HepG2 (cell line): ENCODE measurements around the gene ARHGEF3. TPM values are rescaled to one million over a fixed set of nuclear protein-coding genes. Genes with fewer than 3 reads are reported as not detected.
A peak's percentile ranks its signal among the peaks of the same experiment; 100 is the strongest.

Source experiments
- HES4 ChIP-seq: sonication (generic); formaldehyde crosslinking; IDR thresholded peaks from 2 replicates; pipeline ENCODE4 v1.9.0; 2021; ENCODE audit warnings: mild to moderate bottlenecking, missing genetic modification reagents, borderline replicate concordance
- SP2 ChIP-seq: sonication (generic); formaldehyde crosslinking; IDR thresholded peaks from 2 replicates; pipeline ENCODE4 v1.5.1; 2020; ENCODE audit warnings: mild to moderate bottlenecking, missing genetic modification reagents
- TARDBP ChIP-seq: sonication (generic); formaldehyde crosslinking; IDR thresholded peaks from 2 replicates; pipeline ENCODE4 v1.8.0; 2022; ENCODE audit warnings: mild to moderate bottlenecking, missing genetic modification reagents
- ZFP36 ChIP-seq: fragments of 150-350 bp; IDR thresholded peaks from 2 replicates; pipeline ENCODE4 v1.6.1; 2018; ENCODE audit warnings: borderline replicate concordance, low read length, low read depth; ENCODE audit not compliant: partially characterized antibody
- ZNF205 ChIP-seq: IDR thresholded peaks from 2 replicates; pipeline ENCODE4 v1.6.1; 2018; ENCODE audit warnings: missing biosample characterization, missing genetic modification reagents
- ZNF263 ChIP-seq: sonication (generic); formaldehyde crosslinking; IDR thresholded peaks from 2 replicates; pipeline ENCODE4 v1.4.0; 2020; ENCODE audit warnings: missing genetic modification reagents
- ZNF510 ChIP-seq: sonication (generic); formaldehyde crosslinking; IDR thresholded peaks from 2 replicates; pipeline ENCODE4 v1.4.0; 2020; ENCODE audit warnings: low read depth, mild to moderate bottlenecking, missing genetic modification reagents
- ZNF558 ChIP-seq: sonication (generic); formaldehyde crosslinking; IDR thresholded peaks from 2 replicates; pipeline ENCODE4 v1.9.0; 2022; ENCODE audit warnings: mild to moderate bottlenecking, missing genetic modification reagents, borderline replicate concordance
- ZNF574 ChIP-seq: sonication (generic); formaldehyde crosslinking; IDR thresholded peaks from 2 replicates; pipeline ENCODE4 v1.4.0; 2020; ENCODE audit warnings: missing genetic modification reagents
- ZNF644 ChIP-seq: IDR thresholded peaks from 2 replicates; pipeline ENCODE4 v1.6.1; 2016; ENCODE audit warnings: low read depth
- polyA plus RNA-seq, 8 experiments: library from polyadenylated mRNA; depleted of rRNA in 3 of 8; stranded (reverse) in 7 of 8; unstranded in 1 of 8; fragments of >200 nt; fragmentation: Illumina TruSeq in 4 of 8; extraction: Trizol in 4 of 8; gene quantifications; 2 replicates each; pipeline versions ENCODE4 v1.2.1 to v1.2.3, GENCODE V29; 2011 to 2016; ENCODE audit warnings: low read depth in 4 of 8, missing spikeins in 1 of 8, mixed read lengths in 1 of 8; ENCODE audit not compliant: insufficient read depth in 1 of 8
- total RNA-seq, 5 experiments: library from RNA; depleted of rRNA; stranded (reverse); fragments of >200 nt; fragmentation: Illumina TruSeq; extraction: Trizol; gene quantifications; 2 replicates each; pipeline ENCODE4 v1.2.3, GENCODE V29; 2016; ENCODE audit warnings: low read depth in 1 of 5
- TF ChIP-seq, protein P1 (sequence below): IDR thresholded peaks from 2 replicates; pipeline ENCODE4 v1.6.1; 2016; ENCODE audit warnings: low read depth, missing genetic modification reagents, missing compliant biosample characterization
- TF ChIP-seq, protein P2 (sequence below): sonication (generic); formaldehyde crosslinking; IDR thresholded peaks from 2 replicates; pipeline ENCODE4 v1.8.0; 2022; ENCODE audit warnings: mild to moderate bottlenecking, missing genetic modification reagents, moderate library complexity
- TF ChIP-seq, protein P3 (sequence below): sonication (generic); formaldehyde crosslinking; IDR thresholded peaks from 2 replicates; pipeline ENCODE4 v1.5.1; 2020; ENCODE audit warnings: mild to moderate bottlenecking, missing genetic modification reagents

The ARHGEF3 gene
- total and polyA plus RNA-seq, 2 of the 13 experiments (the other 11 are each of a cell fraction or from before 2014, with no cell fraction given), result 14.8 to 23.1 TPM

DNA sequence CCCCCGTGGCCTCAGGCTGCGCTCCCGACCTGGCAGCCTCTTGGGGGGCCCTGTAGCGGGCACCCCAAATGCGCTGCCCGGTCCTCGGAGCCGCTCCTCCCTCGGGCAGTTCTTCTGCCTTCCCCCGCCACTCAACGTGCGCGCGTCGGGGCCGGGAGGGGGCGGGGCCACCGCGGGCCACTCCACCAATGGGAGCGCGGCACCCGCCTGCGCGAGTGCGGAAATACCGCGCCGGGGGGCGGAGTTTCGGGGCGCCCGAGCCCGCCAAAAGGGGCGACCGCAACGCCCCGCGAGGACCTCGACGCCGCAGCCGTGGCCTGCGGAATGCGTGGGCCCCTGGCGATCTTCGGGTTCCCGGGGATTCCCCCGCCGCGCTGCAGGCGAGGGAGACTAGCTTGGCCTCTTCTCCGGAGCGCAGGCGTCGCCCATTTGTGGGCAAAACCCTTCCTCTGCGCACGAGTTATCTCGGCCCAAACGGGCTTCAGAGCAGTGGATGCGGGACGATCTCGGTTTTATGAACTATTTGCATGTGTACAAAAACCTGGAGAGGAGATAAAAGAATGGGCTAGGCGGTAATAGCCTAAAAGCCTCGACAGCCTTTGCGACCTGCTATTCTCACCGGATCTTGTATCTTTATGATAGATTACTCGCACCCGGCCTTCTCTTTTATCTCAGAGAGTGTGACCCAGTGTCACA is 118.5 kb downstream of the ARHGEF3 start, which contains the start of gene TASOR (continued):
- TF ChIP-seq, protein P1, sequence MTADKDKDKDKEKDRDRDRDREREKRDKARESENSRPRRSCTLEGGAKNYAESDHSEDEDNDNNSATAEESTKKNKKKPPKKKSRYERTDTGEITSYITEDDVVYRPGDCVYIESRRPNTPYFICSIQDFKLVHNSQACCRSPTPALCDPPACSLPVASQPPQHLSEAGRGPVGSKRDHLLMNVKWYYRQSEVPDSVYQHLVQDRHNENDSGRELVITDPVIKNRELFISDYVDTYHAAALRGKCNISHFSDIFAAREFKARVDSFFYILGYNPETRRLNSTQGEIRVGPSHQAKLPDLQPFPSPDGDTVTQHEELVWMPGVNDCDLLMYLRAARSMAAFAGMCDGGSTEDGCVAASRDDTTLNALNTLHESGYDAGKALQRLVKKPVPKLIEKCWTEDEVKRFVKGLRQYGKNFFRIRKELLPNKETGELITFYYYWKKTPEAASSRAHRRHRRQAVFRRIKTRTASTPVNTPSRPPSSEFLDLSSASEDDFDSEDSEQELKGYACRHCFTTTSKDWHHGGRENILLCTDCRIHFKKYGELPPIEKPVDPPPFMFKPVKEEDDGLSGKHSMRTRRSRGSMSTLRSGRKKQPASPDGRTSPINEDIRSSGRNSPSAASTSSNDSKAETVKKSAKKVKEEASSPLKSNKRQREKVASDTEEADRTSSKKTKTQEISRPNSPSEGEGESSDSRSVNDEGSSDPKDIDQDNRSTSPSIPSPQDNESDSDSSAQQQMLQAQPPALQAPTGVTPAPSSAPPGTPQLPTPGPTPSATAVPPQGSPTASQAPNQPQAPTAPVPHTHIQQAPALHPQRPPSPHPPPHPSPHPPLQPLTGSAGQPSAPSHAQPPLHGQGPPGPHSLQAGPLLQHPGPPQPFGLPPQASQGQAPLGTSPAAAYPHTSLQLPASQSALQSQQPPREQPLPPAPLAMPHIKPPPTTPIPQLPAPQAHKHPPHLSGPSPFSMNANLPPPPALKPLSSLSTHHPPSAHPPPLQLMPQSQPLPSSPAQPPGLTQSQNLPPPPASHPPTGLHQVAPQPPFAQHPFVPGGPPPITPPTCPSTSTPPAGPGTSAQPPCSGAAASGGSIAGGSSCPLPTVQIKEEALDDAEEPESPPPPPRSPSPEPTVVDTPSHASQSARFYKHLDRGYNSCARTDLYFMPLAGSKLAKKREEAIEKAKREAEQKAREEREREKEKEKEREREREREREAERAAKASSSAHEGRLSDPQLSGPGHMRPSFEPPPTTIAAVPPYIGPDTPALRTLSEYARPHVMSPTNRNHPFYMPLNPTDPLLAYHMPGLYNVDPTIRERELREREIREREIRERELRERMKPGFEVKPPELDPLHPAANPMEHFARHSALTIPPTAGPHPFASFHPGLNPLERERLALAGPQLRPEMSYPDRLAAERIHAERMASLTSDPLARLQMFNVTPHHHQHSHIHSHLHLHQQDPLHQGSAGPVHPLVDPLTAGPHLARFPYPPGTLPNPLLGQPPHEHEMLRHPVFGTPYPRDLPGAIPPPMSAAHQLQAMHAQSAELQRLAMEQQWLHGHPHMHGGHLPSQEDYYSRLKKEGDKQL (CRISPR knock-in tag), result no peak
- peak; percentile 93; the same call in 1 of the 2 replicates for TF ChIP-seq ZNF558 (CRISPR knock-in tag)
- peak; percentile 72; the same call in 1 of the 2 replicates for TF ChIP-seq ZNF205 (CRISPR knock-in tag)
- TF ChIP-seq ZNF574 (CRISPR knock-in tag), result peak; percentile 72; the same call in 1 of the 2 replicates
- TF ChIP-seq TARDBP, result no peak
- peak; percentile 67 for TF ChIP-seq ZNF510 (CRISPR knock-in tag)
- TF ChIP-seq ZNF263 (CRISPR knock-in tag), result peak; percentile 33; the same call in 1 of the 2 replicates
- peak; percentile 71 for TF ChIP-seq SP2 (CRISPR knock-in tag)
- peak; percentile 23; the same call in 1 of the 2 replicates for TF ChIP-seq HES4 (CRISPR knock-in tag)
- TF ChIP-seq, protein P2, sequence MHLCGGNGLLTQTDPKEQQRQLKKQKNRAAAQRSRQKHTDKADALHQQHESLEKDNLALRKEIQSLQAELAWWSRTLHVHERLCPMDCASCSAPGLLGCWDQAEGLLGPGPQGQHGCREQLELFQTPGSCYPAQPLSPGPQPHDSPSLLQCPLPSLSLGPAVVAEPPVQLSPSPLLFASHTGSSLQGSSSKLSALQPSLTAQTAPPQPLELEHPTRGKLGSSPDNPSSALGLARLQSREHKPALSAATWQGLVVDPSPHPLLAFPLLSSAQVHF (CRISPR knock-in tag), result no peak
- TF ChIP-seq ZFP36, result no peak
- TF ChIP-seq ZNF644, result no peak
- TF ChIP-seq, protein P3, sequence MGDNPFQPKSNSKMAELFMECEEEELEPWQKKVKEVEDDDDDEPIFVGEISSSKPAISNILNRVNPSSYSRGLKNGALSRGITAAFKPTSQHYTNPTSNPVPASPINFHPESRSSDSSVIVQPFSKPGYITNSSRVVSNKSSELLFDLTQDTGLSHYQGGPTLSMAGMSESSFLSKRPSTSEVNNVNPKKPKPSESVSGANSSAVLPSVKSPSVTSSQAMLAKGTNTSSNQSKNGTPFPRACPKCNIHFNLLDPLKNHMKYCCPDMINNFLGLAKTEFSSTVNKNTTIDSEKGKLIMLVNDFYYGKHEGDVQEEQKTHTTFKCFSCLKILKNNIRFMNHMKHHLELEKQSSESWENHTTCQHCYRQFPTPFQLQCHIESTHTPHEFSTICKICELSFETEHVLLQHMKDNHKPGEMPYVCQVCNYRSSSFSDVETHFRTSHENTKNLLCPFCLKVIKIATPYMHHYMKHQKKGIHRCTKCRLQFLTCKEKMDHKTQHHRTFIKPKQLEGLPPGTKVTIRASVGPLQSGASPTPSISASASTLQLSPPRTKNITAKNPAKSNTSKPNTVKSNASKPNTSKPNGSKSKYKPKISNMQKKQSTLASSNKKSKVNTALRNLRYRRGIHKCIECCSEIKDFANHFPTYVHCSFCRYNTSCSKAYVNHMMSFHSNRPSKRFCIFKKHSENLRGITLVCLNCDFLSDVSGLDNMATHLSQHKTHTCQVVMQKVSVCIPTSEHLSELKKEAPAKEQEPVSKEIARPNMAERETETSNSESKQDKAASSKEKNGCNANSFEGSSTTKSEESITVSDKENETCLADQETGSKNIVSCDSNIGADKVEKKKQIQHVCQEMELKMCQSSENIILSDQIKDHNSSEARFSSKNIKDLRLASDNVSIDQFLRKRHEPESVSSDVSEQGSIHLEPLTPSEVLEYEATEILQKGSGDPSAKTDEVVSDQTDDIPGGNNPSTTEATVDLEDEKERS, result peak; percentile 20; the same call in 1 of the 2 replicates
